Renal cortical epithelial cell (primary cell): Measurements from ENCODE around the gene MASP1. TPM values are rescaled to one million over a fixed set of nuclear protein-coding genes. Genes with fewer than 3 reads are reported as not detected.
A peak's percentile ranks its signal among the peaks of the same experiment; 100 is the strongest.

Experiments
- DNase-seq: peaks from one replicate; pipeline ENCODE4 v3.0.0-alpha.2; 2011; ENCODE audit warnings: low read depth
- total RNA-seq: library from RNA; depleted of rRNA; stranded (reverse); fragments of >200 nt; gene quantifications from 2 replicates; pipeline ENCODE4 v1.2.3, GENCODE V29; 2014

The MASP1 gene
- total RNA-seq, 1 donor from 2014 or later, result 3.5 TPM

GRCh38 chr3:187293516-187294430, 2.2 kb upstream of the MASP1 start:
- DNase-seq, result peak; percentile 21

DNA sequence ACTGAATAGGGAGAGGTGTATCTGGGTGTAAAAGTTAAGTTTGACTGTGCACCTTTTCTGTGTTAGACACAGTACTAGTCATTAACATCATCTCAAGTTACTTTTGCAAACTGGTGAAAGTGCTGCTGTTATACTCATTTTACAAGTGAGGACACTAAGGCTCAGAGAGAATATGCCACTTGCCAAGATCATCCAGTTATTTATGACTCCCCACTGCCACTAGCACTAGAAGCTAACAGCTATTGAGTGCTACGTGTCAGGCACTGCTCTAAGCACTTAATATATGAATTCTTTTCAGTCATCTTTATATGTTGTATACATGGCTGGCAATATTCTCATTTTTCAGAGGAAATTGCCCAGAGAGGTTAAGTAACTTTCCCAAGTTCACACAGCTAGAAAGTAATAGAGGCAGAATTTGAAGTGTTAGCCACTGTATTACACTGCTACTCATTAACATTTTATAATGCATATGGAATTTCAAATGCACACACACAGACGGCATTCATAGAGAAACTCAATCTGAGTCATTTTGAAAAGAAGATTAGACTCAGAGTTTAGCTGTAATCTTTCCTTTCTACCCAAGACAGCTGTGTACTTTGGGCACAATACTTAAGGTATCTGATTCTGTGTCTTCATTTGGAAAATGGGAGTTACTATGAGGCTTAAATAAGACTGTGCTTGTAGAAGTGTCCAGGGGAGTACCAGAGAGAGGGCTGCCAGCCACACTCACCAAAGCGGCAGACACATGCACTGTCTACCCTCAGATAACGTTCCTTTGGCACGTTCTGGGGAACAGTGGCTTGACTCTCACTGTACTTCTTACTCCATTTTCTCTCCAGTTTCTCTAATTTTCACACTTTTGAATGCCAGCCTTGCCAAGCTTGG, 1.3 kb upstream of the MASP1 start:
- no peak for DNase-seq

GRCh38 chr3:187292181-187292580, 644 bp upstream of the MASP1 start:
- peak; percentile 47 for DNase-seq

- peak; percentile 54 for DNase-seq
Measured at GRCh38 chr3:187291001-187291511, 481 bp downstream of the MASP1 start.

GRCh38 chr3:187290503-187290902, 1.0 kb downstream of the MASP1 start:
- DNase-seq, result peak; percentile 50

DNA sequence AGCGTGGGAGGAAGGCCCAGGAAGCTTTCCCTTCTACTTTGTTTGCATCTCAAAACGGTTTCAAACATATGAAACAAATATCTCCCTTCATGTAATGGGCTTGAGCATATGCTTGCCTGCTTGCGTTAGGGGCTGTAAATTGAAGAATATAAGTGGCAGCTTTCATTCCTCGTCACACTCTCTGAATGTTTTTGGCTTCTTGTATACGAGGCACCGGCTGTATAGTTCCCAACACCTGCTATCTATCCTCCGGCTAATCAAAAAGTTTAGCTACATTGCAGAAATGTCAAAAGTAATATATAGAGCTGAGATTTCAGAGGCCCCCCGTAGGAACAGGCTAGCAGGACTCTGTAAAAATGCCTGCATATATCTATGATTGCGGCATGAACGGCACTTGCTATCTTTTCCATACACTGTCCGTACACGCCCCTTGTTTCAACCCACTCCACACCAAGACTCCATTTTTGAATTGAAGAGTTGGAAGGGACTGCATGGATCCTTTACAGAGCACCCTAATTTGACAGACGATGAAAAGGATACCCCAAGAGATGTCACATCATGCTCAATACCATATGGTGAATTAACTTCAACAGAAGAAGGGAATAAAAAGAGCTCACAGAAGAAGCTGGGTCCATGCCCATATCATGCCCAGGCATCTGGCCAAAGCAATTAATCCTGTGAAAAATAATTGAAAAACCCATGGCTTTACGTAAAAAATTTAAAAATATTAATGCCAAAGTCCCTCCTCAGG, 2.5 kb downstream of the MASP1 start:
- DNase-seq, result no peak

GRCh38 chr3:187288131-187288854, 3.2 kb downstream of the MASP1 start:
- no peak for DNase-seq

DNA sequence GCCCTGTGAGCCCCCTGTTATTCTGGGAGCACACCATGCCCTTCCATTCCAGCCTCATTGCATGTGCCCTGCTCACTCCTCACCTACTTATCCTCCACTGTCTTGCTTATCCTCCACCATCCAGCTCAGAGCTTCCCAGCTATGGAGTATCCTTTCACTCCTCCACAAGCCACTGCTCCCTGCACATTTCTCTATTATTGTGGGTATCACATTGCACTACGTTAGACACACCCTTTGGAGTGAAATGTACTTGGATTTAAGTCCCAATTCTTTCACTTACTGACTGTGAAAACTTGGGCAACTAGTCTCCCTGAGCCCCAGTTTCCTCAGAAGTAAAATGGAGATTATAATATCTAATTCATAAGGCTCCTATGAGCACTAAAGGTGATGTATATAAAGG, 4.3 kb downstream of the MASP1 start:
- DNase-seq, result no peak

- DNase-seq, result peak; percentile 91
Measured at GRCh38 chr3:187286467-187287059, 5.0 kb downstream of the MASP1 start.

- no peak for DNase-seq
Measured at GRCh38 chr3:187281191-187281714, 10.3 kb downstream of the MASP1 start.

DNA sequence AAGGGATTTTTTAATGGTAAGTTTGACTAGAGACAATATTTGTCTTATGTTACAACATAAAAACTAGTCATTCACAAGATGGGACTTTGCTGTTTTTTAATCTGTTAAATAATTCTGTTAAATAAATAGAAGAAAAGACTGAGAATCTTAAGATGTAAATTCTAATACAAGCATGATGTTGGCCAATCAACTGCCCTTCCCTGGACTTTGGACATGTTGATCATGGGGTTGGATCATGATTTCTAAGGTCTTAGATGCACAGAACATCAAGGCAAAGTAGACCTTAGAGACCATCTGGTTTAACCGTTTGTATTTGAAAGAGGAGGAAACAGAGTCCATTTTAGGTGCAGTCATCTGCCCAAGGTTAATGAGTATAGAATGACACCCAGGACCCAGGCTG, 10.9 kb downstream of the MASP1 start:
- no peak for DNase-seq

- DNase-seq, result no peak
Measured at GRCh38 chr3:187277129-187277462, 14.4 kb downstream of the MASP1 start.

- DNase-seq, result no peak
Measured at GRCh38 chr3:187276397-187277128, 15.0 kb downstream of the MASP1 start.

- peak; percentile 81 for DNase-seq
Measured at GRCh38 chr3:187274977-187275338, 16.6 kb downstream of the MASP1 start.

DNA sequence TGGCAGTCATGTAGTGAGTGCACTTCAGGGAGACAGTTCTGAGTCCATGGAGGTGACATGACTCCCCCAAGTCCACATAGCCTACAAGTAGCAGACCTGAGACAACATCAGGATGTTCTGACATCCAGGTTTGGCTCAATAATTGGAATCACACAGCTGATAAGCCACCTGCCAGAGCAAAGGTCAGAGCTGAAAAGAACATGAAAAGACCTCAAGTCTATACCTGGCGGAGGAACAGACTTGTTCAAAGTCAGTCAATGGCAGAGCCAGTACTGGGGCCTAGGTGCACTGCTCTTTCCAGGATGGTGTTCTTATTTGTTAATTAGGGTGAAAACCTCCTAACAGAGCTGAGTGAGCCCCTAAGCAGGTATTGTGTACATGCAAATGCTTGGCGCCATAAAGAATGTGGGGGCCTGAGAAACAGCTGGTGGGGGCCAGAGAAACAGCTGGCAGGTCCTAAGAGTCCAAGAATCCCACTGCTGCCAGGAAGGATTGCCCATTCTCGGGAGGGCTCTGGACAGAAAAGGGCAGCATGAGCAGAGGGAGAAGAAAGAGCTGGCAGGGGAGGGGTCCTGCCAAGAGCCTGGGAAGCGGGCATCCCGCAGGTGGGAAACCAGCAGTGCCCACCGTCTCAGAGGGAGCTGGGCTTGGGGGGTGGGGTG, 17.1 kb downstream of the MASP1 start:
- DNase-seq, result no peak

DNA sequence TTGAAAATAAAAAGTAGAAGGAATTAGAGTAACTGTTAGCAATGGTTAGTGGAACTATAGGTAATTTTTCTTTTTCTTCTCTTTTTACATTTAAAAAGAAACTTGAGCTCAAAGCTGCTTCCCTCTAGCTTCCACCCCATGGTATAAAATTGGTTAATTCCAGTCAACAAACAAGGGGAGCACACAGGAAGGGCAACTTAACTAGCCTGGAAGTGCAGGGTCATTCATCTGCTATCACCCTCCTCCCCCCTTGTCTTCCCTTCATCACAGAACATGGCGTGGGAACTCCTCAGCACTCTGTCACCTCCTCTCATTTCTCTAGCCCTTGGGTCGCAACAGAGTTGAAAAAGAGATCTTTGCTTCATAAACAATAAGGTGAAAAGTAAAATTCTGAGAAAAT, 20.0 kb downstream of the MASP1 start:
- no peak for DNase-seq

GRCh38 chr3:187269486-187269885, 22.1 kb downstream of the MASP1 start:
- no peak for DNase-seq

- no peak for DNase-seq
Measured at GRCh38 chr3:187267306-187267705, 24.2 kb downstream of the MASP1 start.

- DNase-seq, result no peak
Measured at GRCh38 chr3:187266691-187267090, 24.8 kb downstream of the MASP1 start.
